Measurements from ENCODE around the gene TRMT2B.

Gene TRMT2B

GRCh38 chrX:101051549-101052302, at the start of gene TRMT2B:
TSS of gene TRMT2B (minus strand) at chrX:101052111. CDS start at chrX:101042289, 9,822 bp downstream.
- in situ Hi-C loops (cut with MboI; ENCODE audit: low sequenced_read_pairs, unreplicated experiment): no loop called here
- no peak for TF ChIP-seq CTCF (IDR thresholded peaks at IDR 0.05; ENCODE audit: borderline replicate concordance, control extremely low read depth, extremely low read depth, insufficient read depth, missing control alignments)

DNA sequence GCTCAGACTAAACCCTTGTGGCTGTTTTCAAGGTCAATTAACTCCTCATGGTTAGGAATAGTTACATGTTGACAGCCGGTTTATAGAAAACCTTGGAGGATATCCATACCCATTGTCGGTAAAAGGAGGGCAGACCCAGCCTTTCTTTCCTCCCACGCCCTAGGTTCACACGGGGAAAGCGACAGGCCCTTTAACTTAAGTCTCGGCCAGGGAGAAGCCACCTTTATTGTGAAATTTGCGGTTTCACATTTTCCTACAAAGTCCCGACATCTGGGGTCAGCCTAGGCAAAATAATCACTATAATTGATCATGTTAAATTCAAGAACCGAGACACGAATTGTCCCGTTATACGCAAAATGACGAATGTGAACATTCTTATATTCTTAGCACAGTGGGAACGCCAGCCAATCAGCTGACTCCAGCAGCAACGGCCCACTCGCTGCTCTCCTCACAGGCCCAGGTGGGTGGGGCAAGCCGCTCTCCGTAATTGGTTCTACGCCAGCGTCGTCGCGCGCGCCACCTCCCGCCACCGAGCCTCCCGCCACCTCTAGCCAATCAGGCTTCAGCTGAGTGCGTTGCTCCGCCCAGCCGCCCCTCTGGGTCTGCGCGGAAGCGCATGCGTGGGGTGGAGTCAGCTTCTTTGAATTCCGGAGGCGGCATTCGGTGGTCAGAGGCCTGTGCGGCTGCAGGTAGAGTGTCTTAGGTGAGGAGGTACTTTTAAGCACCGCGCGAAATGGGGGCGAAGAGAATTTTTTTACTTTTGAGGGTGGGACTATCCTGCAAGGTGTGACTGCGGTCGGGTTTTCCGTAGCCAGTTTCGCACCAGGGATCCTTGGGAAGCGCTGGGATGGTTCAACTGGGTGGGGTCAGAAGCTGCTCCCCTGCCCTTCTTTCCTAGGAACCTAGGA, 45.9 kb upstream of the TRMT2B start, which contains the start of gene CENPI:
Gene CENPI, plus strand, starts transcription at position 659 of the 908 bp plus-strand sequence. CDS start 2,867 bp downstream, outside the sequence.
- in situ Hi-C loops (cut with MboI; ENCODE audit: low sequenced_read_pairs, unreplicated experiment): no loop called here
- TF ChIP-seq CTCF (IDR thresholded peaks at IDR 0.05; ENCODE audit: borderline replicate concordance, control extremely low read depth, extremely low read depth, insufficient read depth, missing control alignments): no peak
- DNase-seq (ENCODE audit: low spot score): peak; percentile 93

More at GRCh38 chrX:101051549-101052302, at the start of gene TRMT2B:
- DNase-seq (ENCODE audit: low spot score): peak; percentile 75

DNA sequence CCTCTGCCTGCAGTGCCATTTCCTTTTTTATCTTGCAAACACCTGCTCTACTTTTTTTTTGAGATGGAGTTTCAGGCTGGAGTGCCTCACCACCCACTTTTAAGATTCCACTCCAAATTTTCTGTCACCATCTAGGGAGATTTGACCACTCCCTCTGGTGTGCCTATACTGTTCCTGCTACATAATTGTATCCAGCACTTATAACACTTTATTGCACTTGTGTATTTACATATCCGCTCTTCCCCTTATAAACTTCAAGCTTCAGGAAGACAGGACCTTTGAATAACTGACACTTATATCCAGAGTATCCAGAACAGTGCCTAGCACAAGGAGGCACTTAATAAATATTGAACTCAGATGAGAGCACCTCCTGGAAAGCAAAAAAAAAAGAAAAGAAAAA, 39.9 kb upstream of the TRMT2B start:
- DNase-seq (ENCODE audit: low spot score): no peak
- no peak for TF ChIP-seq CTCF (IDR thresholded peaks at IDR 0.05; ENCODE audit: borderline replicate concordance, control extremely low read depth, extremely low read depth, insufficient read depth, missing control alignments)
- in situ Hi-C loops (cut with MboI; ENCODE audit: low sequenced_read_pairs, unreplicated experiment): no loop called here

DNA sequence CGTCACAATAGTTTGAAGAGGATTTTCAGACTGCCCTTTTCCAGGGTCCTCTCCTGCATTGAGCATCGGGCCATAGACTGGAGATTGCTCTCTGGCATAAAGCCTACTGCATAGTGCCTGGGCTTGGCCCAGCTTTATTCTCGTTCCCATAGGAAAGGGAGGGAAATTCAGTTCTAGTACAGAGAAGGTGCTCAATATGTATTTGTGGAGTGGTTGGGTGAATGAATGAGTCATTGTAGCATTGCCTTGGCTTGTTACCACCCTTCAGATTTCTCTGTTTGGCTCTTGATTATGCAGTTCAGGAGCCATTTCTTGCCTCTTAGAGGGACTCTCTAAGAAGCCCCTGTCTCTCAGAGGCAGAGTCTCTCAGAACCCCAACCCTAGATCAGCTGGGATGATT, 29.3 kb upstream of the TRMT2B start:
- in situ Hi-C loops (cut with MboI; ENCODE audit: low sequenced_read_pairs, unreplicated experiment): no loop called here
- DNase-seq (ENCODE audit: low spot score): no peak
- no peak for TF ChIP-seq CTCF (IDR thresholded peaks at IDR 0.05; ENCODE audit: borderline replicate concordance, control extremely low read depth, extremely low read depth, insufficient read depth, missing control alignments)

- DNase-seq (ENCODE audit: low spot score): no peak
- in situ Hi-C loops (cut with MboI; ENCODE audit: low sequenced_read_pairs, unreplicated experiment): no loop called here
- TF ChIP-seq CTCF (IDR thresholded peaks at IDR 0.05; ENCODE audit: borderline replicate concordance, control extremely low read depth, extremely low read depth, insufficient read depth, missing control alignments): no peak
Measured at GRCh38 chrX:101080326-101081124, 28.6 kb upstream of the TRMT2B start.
